Gastrocnemius medialis (tissue), 4 donors: Measurements from ENCODE around the gene SPTBN4.

Experiments used
- POLR2A ChIP-seq, 2 donors: fragments of 450-650 bp; IDR thresholded peaks; one replicate each; pipeline ENCODE4 v1.6.1; 2017; ENCODE audit warnings: antibody characterized with exemption in 2 of 2, mild to moderate bottlenecking in 2 of 2, moderate library complexity in 2 of 2
- TF ChIP-seq, protein P1 (sequence below), 5 experiments: fragments of 450-650 bp in 3 of 5; fragments of 200-600 bp in 2 of 5; sonication (generic) in 2 of 5; IDR thresholded peaks in 4 of 5; conservative IDR thresholded peaks in 1 of 5; 1 replicate in 4 of 5; 2 replicates in 1 of 5; pipeline ENCODE4 v1.5.1; 2016 to 2019; ENCODE audit warnings: antibody characterized with exemption in 5 of 5, mild to moderate bottlenecking in 3 of 5, moderate library complexity in 3 of 5

DNA sequence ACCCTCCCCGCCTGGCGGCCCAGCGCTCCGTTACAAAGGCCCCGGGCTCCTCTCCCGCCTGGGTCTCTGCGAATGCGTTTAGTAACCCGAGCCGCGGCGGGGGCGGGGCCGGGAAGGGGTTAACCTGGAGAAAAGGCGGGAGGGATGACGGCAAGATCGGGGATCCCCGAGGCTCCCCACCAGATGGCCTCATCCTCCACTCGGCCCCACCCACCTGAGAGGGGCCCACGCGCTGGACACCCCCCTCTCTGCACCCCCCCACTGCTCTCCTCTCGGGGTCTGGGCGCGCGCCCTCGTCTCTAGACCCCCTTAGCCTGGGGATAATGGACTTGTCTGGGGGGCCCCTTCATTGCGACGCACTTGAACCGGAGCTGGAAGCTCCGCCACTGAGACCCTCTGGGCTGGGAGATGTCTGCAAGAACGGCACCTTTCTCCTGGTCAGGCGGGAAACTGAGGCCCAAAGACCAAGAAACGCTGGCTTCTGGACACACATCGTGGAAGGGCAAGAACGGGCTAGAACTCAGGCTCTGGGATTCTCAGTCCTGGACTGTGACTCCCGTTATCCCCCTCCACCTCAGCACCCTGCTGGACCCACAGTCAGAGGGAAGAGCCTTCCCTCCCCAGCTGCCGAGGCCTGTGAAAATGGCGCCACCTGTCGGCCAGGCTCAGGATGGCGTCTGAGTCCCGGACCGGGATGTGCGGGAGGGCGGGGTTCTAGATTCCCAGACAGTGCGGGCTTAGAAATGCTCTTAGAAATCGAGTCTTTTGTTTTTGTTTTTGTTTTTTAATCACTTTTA is 131.5 kb downstream of the SPTBN4 start:
- TF ChIP-seq, protein P1, sequence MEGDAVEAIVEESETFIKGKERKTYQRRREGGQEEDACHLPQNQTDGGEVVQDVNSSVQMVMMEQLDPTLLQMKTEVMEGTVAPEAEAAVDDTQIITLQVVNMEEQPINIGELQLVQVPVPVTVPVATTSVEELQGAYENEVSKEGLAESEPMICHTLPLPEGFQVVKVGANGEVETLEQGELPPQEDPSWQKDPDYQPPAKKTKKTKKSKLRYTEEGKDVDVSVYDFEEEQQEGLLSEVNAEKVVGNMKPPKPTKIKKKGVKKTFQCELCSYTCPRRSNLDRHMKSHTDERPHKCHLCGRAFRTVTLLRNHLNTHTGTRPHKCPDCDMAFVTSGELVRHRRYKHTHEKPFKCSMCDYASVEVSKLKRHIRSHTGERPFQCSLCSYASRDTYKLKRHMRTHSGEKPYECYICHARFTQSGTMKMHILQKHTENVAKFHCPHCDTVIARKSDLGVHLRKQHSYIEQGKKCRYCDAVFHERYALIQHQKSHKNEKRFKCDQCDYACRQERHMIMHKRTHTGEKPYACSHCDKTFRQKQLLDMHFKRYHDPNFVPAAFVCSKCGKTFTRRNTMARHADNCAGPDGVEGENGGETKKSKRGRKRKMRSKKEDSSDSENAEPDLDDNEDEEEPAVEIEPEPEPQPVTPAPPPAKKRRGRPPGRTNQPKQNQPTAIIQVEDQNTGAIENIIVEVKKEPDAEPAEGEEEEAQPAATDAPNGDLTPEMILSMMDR (IDR thresholded peaks at IDR 0.05 in 4 of 5, conservative IDR thresholded peaks at IDR 0.05 in 1 of 5) = peak; percentile 90 to 99 (median 94)
- TF ChIP-seq POLR2A (IDR thresholded peaks at IDR 0.05) = no peak
